H1 (cell line): ENCODE measurements around the gene ARL5C. TPM values are rescaled to one million over a fixed set of nuclear protein-coding genes. Genes with fewer than 3 reads are reported as not detected.

Experiments
- CTCF ChIA-PET: fragments of 300-600 bp; sonication (Branson Sonifier 250); formaldehyde crosslinking; loops from one replicate; lab custom pipeline; 2021; ENCODE audit not compliant: partially characterized antibody; lab: Charles Lee
- POLR2A ChIA-PET: fragments of 300-600 bp; sonication (Branson Sonifier 250); formaldehyde crosslinking; loops from one replicate; lab custom pipeline; 2021; ENCODE audit warnings: inconsistent platforms; ENCODE audit not compliant: partially characterized antibody; lab: Charles Lee
- DNase-seq, 2 experiments: peaks; one replicate each; pipeline versions ENCODE4 v3.0.0 to v3.0.0-alpha.2; 2010 to 2022; ENCODE audit warnings: low spot score in 2 of 2, low read depth in 1 of 2, mixed read lengths in 1 of 2
- FAIRE-seq: peaks from 2 replicates; lab custom pipeline; 2011; peaks lifted over from hg19 to GRCh38; lab: Jason Lieb, UNC
- H2AFZ ChIP-seq: 2 replicates; pipeline ENCODE4 v1.8.1; 2012; ENCODE audit warnings: low read length, inconsistent platforms
- H2AK5ac ChIP-seq: 2 replicates; pipeline ENCODE4 v1.6.1; 2013; ENCODE audit warnings: low read depth, low read length
- H2BK120ac ChIP-seq: replicated peaks from 2 replicates; pipeline ENCODE3; 2013; ENCODE audit warnings: low read depth, low read length, inconsistent platforms
- H2BK12ac ChIP-seq: 2 replicates; pipeline ENCODE4 v1.6.1; 2013; ENCODE audit warnings: low read depth, low read length
- H2BK15ac ChIP-seq: 2 replicates; pipeline ENCODE4 v1.6.1; 2013; ENCODE audit warnings: low read length
- H2BK20ac ChIP-seq: 2 replicates; pipeline ENCODE4 v1.6.1; 2013; ENCODE audit warnings: low read length
- H2BK5ac ChIP-seq: 2 replicates; pipeline ENCODE4 v1.6.1; 2013; ENCODE audit warnings: low read depth, low read length
- H3K14ac ChIP-seq: 2 replicates; pipeline ENCODE4 v1.6.1; 2013; ENCODE audit warnings: inconsistent platforms; ENCODE audit not compliant: insufficient read length
- H3K18ac ChIP-seq: 2 replicates; pipeline ENCODE4 v1.6.1; 2013; ENCODE audit warnings: low read length; ENCODE audit errors: extremely low read depth
- H3K23ac ChIP-seq: 2 replicates; pipeline ENCODE4 v1.6.1; 2013; ENCODE audit warnings: inconsistent platforms; ENCODE audit not compliant: insufficient read length
- H3K23me2 ChIP-seq: 2 replicates; pipeline ENCODE4 v1.6.1; 2013; ENCODE audit warnings: low read depth, low read length
- H3K27ac ChIP-seq: 2 replicates; pipeline ENCODE4 v1.6.1; 2011; ENCODE audit warnings: low read depth, low read length, inconsistent platforms
- H3K27me3 ChIP-seq, 4 experiments: replicated peaks in 1 of 4; 1 replicate in 1 of 4; 2 replicates in 3 of 4; pipeline versions ENCODE4 v1.6.1 to v1.8.1; 2011 to 2013; ENCODE audit warnings: low read length in 3 of 4, mild to moderate bottlenecking in 3 of 4, inconsistent platforms in 2 of 4, mixed read lengths in 2 of 4, moderate library complexity in 1 of 4; ENCODE audit not compliant: control insufficient read depth in 3 of 4, insufficient read depth in 3 of 4; ENCODE audit errors: extremely low read depth in 1 of 4
- H3K36me3 ChIP-seq, 4 experiments: 2 replicates each; pipeline versions ENCODE4 v1.6.1 to v1.8.1; 2011 to 2013; ENCODE audit warnings: mild to moderate bottlenecking in 4 of 4, low read length in 3 of 4, moderate library complexity in 2 of 4, control low read depth in 1 of 4, inconsistent platforms in 1 of 4; ENCODE audit not compliant: insufficient read depth in 4 of 4, control insufficient read depth in 2 of 4
- H3K4ac ChIP-seq: replicated peaks from 2 replicates; pipeline ENCODE3; 2013; ENCODE audit warnings: low read length, low read depth, mixed read lengths, inconsistent platforms; ENCODE audit not compliant: insufficient read length
- H3K4me1 ChIP-seq, 4 experiments: replicated peaks in 1 of 4; 1 replicate in 1 of 4; 2 replicates in 3 of 4; pipeline versions ENCODE4 v1.6.1 to v1.8.1; 2011 to 2013; ENCODE audit warnings: low read length in 3 of 4, inconsistent platforms in 2 of 4, mixed read lengths in 1 of 4; ENCODE audit not compliant: insufficient read depth in 4 of 4, control insufficient read depth in 3 of 4
- H3K4me2 ChIP-seq, 2 experiments: 2 replicates each; pipeline versions ENCODE4 v1.6.1 to v1.8.1; 2011 to 2013; ENCODE audit warnings: low read depth in 2 of 2, low read length in 2 of 2, control low read depth in 1 of 2, inconsistent platforms in 1 of 2, mild to moderate bottlenecking in 1 of 2; ENCODE audit not compliant: insufficient read depth in 1 of 2
- H3K4me3 ChIP-seq, 4 experiments: fragments of 200-600, 300-600 bp in 1 of 4; sonication (generic), shearing (Covaris generic), sonication (Bioruptor Twin) in 1 of 4; 2 replicates each; pipeline versions ENCODE4 v1.5.1 to v1.8.1; 2011 to 2016; ENCODE audit warnings: low read length in 4 of 4, low read depth in 3 of 4, control low read depth in 2 of 4, inconsistent platforms in 2 of 4, mild to moderate bottlenecking in 2 of 4, mixed read lengths in 1 of 4, moderate library complexity in 1 of 4; ENCODE audit not compliant: insufficient read depth in 2 of 4; ENCODE audit errors: extremely low read depth in 1 of 4
- H3K56ac ChIP-seq: replicated peaks from 2 replicates; pipeline ENCODE3; 2013; ENCODE audit warnings: low read depth, mild to moderate bottlenecking, mixed read lengths, low read length, inconsistent platforms; ENCODE audit not compliant: insufficient read length
- H3K79me1 ChIP-seq: 2 replicates; pipeline ENCODE4 v1.6.1; 2013; ENCODE audit warnings: low read depth, low read length, control low read depth
- H3K79me2 ChIP-seq, 2 experiments: 2 replicates each; pipeline versions ENCODE4 v1.6.1 to v1.8.1; 2012 to 2013; ENCODE audit warnings: low read length in 2 of 2, mild to moderate bottlenecking in 2 of 2, inconsistent platforms in 1 of 2; ENCODE audit not compliant: insufficient read depth in 2 of 2, control insufficient read depth in 1 of 2
- H3K9ac ChIP-seq, 4 experiments: replicated peaks in 1 of 4; 1 replicate in 1 of 4; 2 replicates in 3 of 4; pipeline versions ENCODE4 v1.6.1 to v1.8.1; 2011 to 2013; ENCODE audit warnings: low read depth in 3 of 4, low read length in 3 of 4, control low read depth in 2 of 4, mild to moderate bottlenecking in 2 of 4, moderate library complexity in 2 of 4, inconsistent platforms in 1 of 4; ENCODE audit errors: extremely low read depth in 1 of 4
- H3K9me3 ChIP-seq, 2 experiments: 2 replicates each; pipeline versions ENCODE4 v1.6.1 to v1.8.1; 2012 to 2013; ENCODE audit warnings: mild to moderate bottlenecking in 2 of 2, moderate library complexity in 2 of 2, control low read depth in 1 of 2, inconsistent platforms in 1 of 2, low read depth in 1 of 2, low read length in 1 of 2, mixed read lengths in 1 of 2; ENCODE audit not compliant: insufficient read depth in 2 of 2
- H4K20me1 ChIP-seq, 2 experiments: replicated peaks in 1 of 2; 2 replicates each; pipeline versions ENCODE3 to v1.8.1; 2011 to 2013; ENCODE audit warnings: inconsistent platforms in 2 of 2, low read length in 2 of 2, mild to moderate bottlenecking in 1 of 2; ENCODE audit not compliant: insufficient read depth in 2 of 2, control insufficient read depth in 1 of 2
- H4K5ac ChIP-seq: 2 replicates; pipeline ENCODE4 v1.6.1; 2013; ENCODE audit warnings: low read length, low read depth, mixed read lengths, inconsistent platforms; ENCODE audit not compliant: insufficient read length
- H4K8ac ChIP-seq: 2 replicates; pipeline ENCODE4 v1.8.0; 2013; ENCODE audit warnings: mild to moderate bottlenecking, moderate library complexity, low read length, inconsistent platforms; ENCODE audit not compliant: insufficient read depth; ENCODE audit errors: extremely low read depth
- H4K91ac ChIP-seq: replicated peaks from 2 replicates; pipeline ENCODE3; 2013; ENCODE audit warnings: low read length, mixed read lengths, inconsistent platforms; ENCODE audit not compliant: insufficient read length
- CEBPB ChIP-seq: IDR thresholded peaks from 2 replicates; pipeline ENCODE4 v1.6.1; 2012; ENCODE audit warnings: low read depth, low read length
- POU5F1 ChIP-seq: IDR thresholded peaks from 2 replicates; pipeline ENCODE4 v1.6.1; 2011; ENCODE audit warnings: low read depth, mild to moderate bottlenecking, low read length, moderate library complexity
- RAD21 ChIP-seq, 2 experiments: IDR thresholded peaks in 1 of 2; conservative IDR thresholded peaks in 1 of 2; 2 replicates each; pipeline ENCODE4 v1.6.1; 2011; ENCODE audit warnings: low read depth in 2 of 2, low read length in 2 of 2, improper control_type of control experiment in 1 of 2, inconsistent platforms in 1 of 2, mild to moderate bottlenecking in 1 of 2, moderate library complexity in 1 of 2
- SIX5 ChIP-seq: IDR thresholded peaks from 2 replicates; pipeline ENCODE4 v1.6.1; 2011; ENCODE audit warnings: mild to moderate bottlenecking, low read depth, low read length
- SP2 ChIP-seq: IDR thresholded peaks from 2 replicates; pipeline ENCODE4 v1.6.1; 2012; ENCODE audit warnings: mild to moderate bottlenecking, low read length, inconsistent platforms
- SRF ChIP-seq: IDR thresholded peaks from 2 replicates; pipeline ENCODE4 v1.6.1; 2011; ENCODE audit warnings: mild to moderate bottlenecking, low read depth, low read length, moderate library complexity
- YY1 ChIP-seq: IDR thresholded peaks from 2 replicates; pipeline ENCODE4 v1.6.1; 2011; ENCODE audit warnings: low read depth, mild to moderate bottlenecking, low read length
- WGBS, 2 experiments: shearing (Covaris generic) in 1 of 2; methylation state at CpG; one replicate each; pipeline versions ENCODE4 v1.1.6 to v1.1.7; 2013 to 2015; ENCODE audit warnings: low lambda C conversion rate in 2 of 2, mixed read lengths in 2 of 2, inconsistent platforms in 1 of 2, low coverage in 1 of 2, missing lambda C conversion rate in 1 of 2; ENCODE audit not compliant: insufficient replicate concordance in 2 of 2, insufficient coverage in 1 of 2, insufficient read length in 1 of 2; ENCODE audit errors: extremely low coverage in 1 of 2, missing lambda C conversion rate in 1 of 2; 5-methylcytosine and 5-hydroxymethylcytosine counted together
- polyA plus RNA-seq, 7 experiments: library from polyadenylated mRNA; depleted of rRNA in 3 of 7; stranded (reverse) in 5 of 7; unstranded in 2 of 7; fragments of >200 nt in 5 of 7; fragments of 200-250 nt in 2 of 7; gene quantifications; 1 replicate in 5 of 7; 2 replicates in 1 of 7; 4 replicates in 1 of 7; pipeline versions ENCODE4 v1.2.1 to v1.2.3, GENCODE V29; 2011 to 2013; ENCODE audit warnings: missing spikeins in 2 of 7, mixed read lengths in 2 of 7
- total RNA-seq: library from RNA; stranded (reverse); fragmentation: NEBNext Ultra II Directional; extraction: Animal tissue kit (Norgen Biotek cat#: 25700); gene quantifications from 2 replicates; pipeline ENCODE4 v1.2.1, GENCODE V29; 2021
- TF ChIP-seq, protein P1 (sequence below): IDR thresholded peaks from 2 replicates; pipeline ENCODE4 v1.6.1; 2011; ENCODE audit warnings: low read length, improper control_type of control experiment
- TF ChIP-seq, protein P2 (sequence below): IDR thresholded peaks from 2 replicates; pipeline ENCODE4 v1.6.1; 2012; ENCODE audit warnings: low read length, inconsistent platforms
- TF ChIP-seq, protein P3 (sequence below): IDR thresholded peaks from 2 replicates; pipeline ENCODE4 v1.6.1; 2012; ENCODE audit warnings: inconsistent platforms

ARL5C gene
- total and polyA plus RNA-seq, 2 of the 8 experiments (the other 6 are each of a cell fraction or from before 2014, with no cell fraction given), result not detected

DNA sequence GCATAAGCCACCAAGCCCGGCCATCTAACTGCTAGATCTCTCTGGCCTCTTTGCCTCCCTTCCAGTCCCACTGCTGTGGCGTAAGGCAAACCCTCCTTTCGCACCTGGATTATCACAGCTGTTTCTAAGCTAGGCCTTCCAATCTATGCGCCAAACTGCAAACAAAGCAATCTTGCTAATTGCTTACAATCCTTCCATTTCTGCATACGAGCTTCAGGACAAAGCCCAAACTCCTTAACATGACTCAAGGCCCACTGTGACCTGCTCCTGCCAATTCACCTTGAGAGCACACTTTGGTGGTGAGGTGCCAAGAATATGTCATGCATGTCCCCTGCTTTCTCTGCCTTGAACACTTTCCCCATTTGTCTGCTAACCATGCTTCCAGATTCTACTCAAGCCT is 6.0 kb upstream of the ARL5C start:
- no peak overlapping the region for H3K9ac ChIP-seq
- 94% methylated on average over 5 of the region's 5 CpGs; no CpG with 5 or more reads in 1 of the 2 experiments for WGBS, 2 experiments
- H3K56ac ChIP-seq, result no peak overlapping the region
- H3K27ac ChIP-seq, result 0 out of 2 replicates have a peak overlapping the region, but pooled peaks have one; percentile 26
- H4K91ac ChIP-seq, result no peak overlapping the region
- FAIRE-seq (no peak), DNase-seq (no peak)
- no peaks in the 10 kb centered on the region; the same call in 1 of the 2 replicates for H3K23me2 ChIP-seq
- no peaks in the 10 kb centered on the region for H3K79me2 ChIP-seq
- no peak overlapping the region for H2BK20ac ChIP-seq
- ChIA-PET POLR2A (interaction anchor here (1.0 to 2.2 kb wide), 2 partner anchors 17 to 19 kb away, joined by 4 to 6 read pairs; no protein-coding TSS in a partner anchor), CTCF (interaction anchor here (0.9 to 7.8 kb wide), 8 partner anchors 11 to 235 kb away, joined by 3 to 63 read pairs (median 8); partner anchors contain the start of gene PLXDC1)
- H3K14ac ChIP-seq, result no peak overlapping the region
- no peak overlapping the region for H3K18ac ChIP-seq
- H3K4me2 ChIP-seq, result no peak overlapping the region
- peaks cover 0 to 5% of the 10 kb centered on the region in 2 experiments for H4K20me1 ChIP-seq
- no peaks in the 10 kb centered on the region for H3K79me1 ChIP-seq
- H2AK5ac ChIP-seq, result peak overlapping the region; percentile 26; the same call in 1 of the 2 replicates
- H3K4ac ChIP-seq, result no peak overlapping the region
- H3K27me3 ChIP-seq, result peaks cover 0 to 8% (median 4%) of the 10 kb centered on the region in 4 experiments; a peak in 5 of 7 replicates
- no peak overlapping the region for H2BK120ac ChIP-seq
- H3K23ac ChIP-seq, result no peak overlapping the region
- no peak overlapping the region; the same call in 1 of the 2 replicates for H4K8ac ChIP-seq
- H4K5ac ChIP-seq, result no peak overlapping the region
- H3K4me3 ChIP-seq, result no peak overlapping the region
- H2BK5ac ChIP-seq, result no peak overlapping the region
- no peaks in the 10 kb centered on the region for H3K9me3 ChIP-seq
- H3K36me3 ChIP-seq, result peaks cover 0 to 11% (median 3%) of the 10 kb centered on the region in 4 experiments; a peak in 3 of 8 replicates
- peak overlapping the region; percentile 25; the same call in 1 of the 2 replicates for H2BK15ac ChIP-seq
- H2AFZ ChIP-seq, result no peak overlapping the region
- H2BK12ac ChIP-seq, result no peak overlapping the region
- H3K4me1 ChIP-seq, result peaks cover 0 to 14% (median 9%) of the 10 kb centered on the region in 4 experiments; a peak in 6 of 7 replicates
- TF ChIP-seq POU5F1, result no peak
- TF ChIP-seq, protein P1, sequence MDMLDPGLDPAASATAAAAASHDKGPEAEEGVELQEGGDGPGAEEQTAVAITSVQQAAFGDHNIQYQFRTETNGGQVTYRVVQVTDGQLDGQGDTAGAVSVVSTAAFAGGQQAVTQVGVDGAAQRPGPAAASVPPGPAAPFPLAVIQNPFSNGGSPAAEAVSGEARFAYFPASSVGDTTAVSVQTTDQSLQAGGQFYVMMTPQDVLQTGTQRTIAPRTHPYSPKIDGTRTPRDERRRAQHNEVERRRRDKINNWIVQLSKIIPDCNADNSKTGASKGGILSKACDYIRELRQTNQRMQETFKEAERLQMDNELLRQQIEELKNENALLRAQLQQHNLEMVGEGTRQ, result no peak
- TF ChIP-seq SIX5, result no peak
- TF ChIP-seq, protein P2, sequence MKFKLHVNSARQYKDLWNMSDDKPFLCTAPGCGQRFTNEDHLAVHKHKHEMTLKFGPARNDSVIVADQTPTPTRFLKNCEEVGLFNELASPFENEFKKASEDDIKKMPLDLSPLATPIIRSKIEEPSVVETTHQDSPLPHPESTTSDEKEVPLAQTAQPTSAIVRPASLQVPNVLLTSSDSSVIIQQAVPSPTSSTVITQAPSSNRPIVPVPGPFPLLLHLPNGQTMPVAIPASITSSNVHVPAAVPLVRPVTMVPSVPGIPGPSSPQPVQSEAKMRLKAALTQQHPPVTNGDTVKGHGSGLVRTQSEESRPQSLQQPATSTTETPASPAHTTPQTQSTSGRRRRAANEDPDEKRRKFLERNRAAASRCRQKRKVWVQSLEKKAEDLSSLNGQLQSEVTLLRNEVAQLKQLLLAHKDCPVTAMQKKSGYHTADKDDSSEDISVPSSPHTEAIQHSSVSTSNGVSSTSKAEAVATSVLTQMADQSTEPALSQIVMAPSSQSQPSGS, result no peak
- TF ChIP-seq SP2, result no peak
- TF ChIP-seq, protein P3, sequence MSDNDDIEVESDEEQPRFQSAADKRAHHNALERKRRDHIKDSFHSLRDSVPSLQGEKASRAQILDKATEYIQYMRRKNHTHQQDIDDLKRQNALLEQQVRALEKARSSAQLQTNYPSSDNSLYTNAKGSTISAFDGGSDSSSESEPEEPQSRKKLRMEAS, result no peak
- no peak for TF ChIP-seq SRF
- no peak for TF ChIP-seq YY1
- TF ChIP-seq CEBPB, result no peak
- TF ChIP-seq RAD21 (IDR thresholded peaks at IDR 0.05 in 1 of 2, conservative IDR thresholded peaks at IDR 0.05 in 1 of 2; ENCODE audit: low read depth in 2 of 2, low read length in 2 of 2), result no peak
